Endothelial cell of umbilical vein (primary cell): Measurements from ENCODE around the gene DNAJC9. TPM values are rescaled to one million over a fixed set of nuclear protein-coding genes. Genes with fewer than 3 reads are reported as not detected.
A peak's percentile ranks its signal among the peaks of the same experiment; 100 is the strongest.

Source experiments
- BruUV-seq: library from RNA; stranded (reverse); fragments of 400-500 nt; replicated peaks from 2 replicates; lab custom pipeline; 2021; lab: Mats Ljungman, UMichigan
- CTCF ChIA-PET: fragments of 300-600, 350-600 bp; sonication (Branson Sonifier 250); formaldehyde crosslinking; loops from one replicate; lab custom pipeline; 2021; ENCODE audit warnings: antibody characterized with exemption, inconsistent platforms; lab: Charles Lee
- POLR2A ChIA-PET: fragments of 300-600, 350-600 bp; sonication (Branson Sonifier 250); formaldehyde crosslinking; loops from one replicate; lab custom pipeline; 2021; ENCODE audit warnings: antibody characterized with exemption, inconsistent platforms; lab: Charles Lee
- DNase-seq: peaks from one replicate; pipeline ENCODE4 v3.0.0-alpha.2; 2011; ENCODE audit warnings: low read depth, low spot score
- FAIRE-seq: peaks from 2 replicates; lab custom pipeline; 2011; peaks lifted over from hg19 to GRCh38; lab: Jason Lieb, UNC
- H2AFZ ChIP-seq: 2 replicates; pipeline ENCODE4 v1.6.0; 2012; ENCODE audit warnings: low read depth, low read length, control low read depth, inconsistent platforms
- H3K27ac ChIP-seq: 2 replicates; pipeline ENCODE4 v1.5.1; 2011; ENCODE audit warnings: low read depth, mild to moderate bottlenecking, control low read depth, low read length, moderate library complexity; ENCODE audit not compliant: insufficient read depth
- H3K27me3 ChIP-seq, 2 experiments: 2 replicates each; pipeline versions ENCODE4 v1.6.0 to v1.6.1; 2011; ENCODE audit warnings: low read length in 2 of 2, mixed read lengths in 1 of 2; ENCODE audit not compliant: control insufficient read depth in 2 of 2, insufficient read depth in 2 of 2
- H3K36me3 ChIP-seq, 2 experiments: 2 replicates in 1 of 2; 3 replicates in 1 of 2; pipeline ENCODE4 v1.5.1; 2011; ENCODE audit warnings: low read length in 2 of 2, mild to moderate bottlenecking in 1 of 2, moderate library complexity in 1 of 2; ENCODE audit not compliant: control insufficient read depth in 2 of 2, insufficient read depth in 2 of 2; ENCODE audit errors: extremely low read depth in 1 of 2
- H3K4me1 ChIP-seq: 3 replicates; pipeline ENCODE4 v1.5.1; 2011; ENCODE audit warnings: mild to moderate bottlenecking, low read length; ENCODE audit not compliant: control insufficient read depth, insufficient read depth; ENCODE audit errors: extremely low read depth
- H3K4me2 ChIP-seq: 2 replicates; pipeline ENCODE4 v1.6.1; 2011; ENCODE audit warnings: low read length, control low read depth, mixed read lengths; ENCODE audit not compliant: insufficient read depth
- H3K4me3 ChIP-seq, 3 experiments: fragments of 200-600 bp in 1 of 3; sonication (generic), shearing (Covaris generic) in 1 of 3; replicated peaks in 1 of 3; 2 replicates each; pipeline ENCODE4 v1.5.1; 2011 to 2016; ENCODE audit warnings: control low read depth in 3 of 3, low read length in 3 of 3, mild to moderate bottlenecking in 2 of 3, inconsistent platforms in 1 of 3, low read depth in 1 of 3, moderate library complexity in 1 of 3; ENCODE audit not compliant: insufficient read depth in 1 of 3
- H3K79me2 ChIP-seq: 2 replicates; pipeline ENCODE4 v1.6.0; 2012; ENCODE audit warnings: low read length, inconsistent platforms; ENCODE audit not compliant: control insufficient read depth, insufficient read depth
- H3K9ac ChIP-seq: replicated peaks from 2 replicates; pipeline ENCODE3; 2011; ENCODE audit warnings: low read length, control low read depth; ENCODE audit not compliant: insufficient read depth; ENCODE audit errors: extremely low read depth
- H3K9me1 ChIP-seq: replicated peaks from 3 replicates; pipeline ENCODE4 v1.6.0; 2011; ENCODE audit warnings: mild to moderate bottlenecking, low read length; ENCODE audit not compliant: control insufficient read depth, insufficient read depth; ENCODE audit errors: extremely low read depth
- H3K9me3 ChIP-seq: replicated peaks from 2 replicates; pipeline ENCODE4 v1.5.1; 2012; ENCODE audit warnings: low read length, inconsistent platforms; ENCODE audit not compliant: control insufficient read depth, insufficient read depth
- H4K20me1 ChIP-seq: replicated peaks from 2 replicates; pipeline ENCODE3; 2011; ENCODE audit warnings: mild to moderate bottlenecking, low read length; ENCODE audit not compliant: control insufficient read depth, insufficient read depth; ENCODE audit errors: extremely low read depth
- CTCF ChIP-seq, 2 donors: IDR thresholded peaks; 1 replicate in 1 of 2; 2 replicates in 1 of 2; pipeline ENCODE4 v1.5.1; 2011; ENCODE audit warnings: low read length in 2 of 2, mild to moderate bottlenecking in 2 of 2, moderate library complexity in 2 of 2, control low read depth in 1 of 2, inconsistent platforms in 1 of 2, low read depth in 1 of 2; ENCODE audit not compliant: insufficient read depth in 1 of 2; ENCODE audit errors: extremely low read depth in 1 of 2
- EZH2 ChIP-seq: IDR thresholded peaks from 2 replicates; pipeline ENCODE4 v1.6.1; 2012; ENCODE audit warnings: borderline replicate concordance, low read depth, mild to moderate bottlenecking, moderate library complexity, low read length, inconsistent platforms; ENCODE audit not compliant: severe bottlenecking
- FOS ChIP-seq: IDR thresholded peaks from 2 replicates; pipeline ENCODE4 v1.6.1; 2011; ENCODE audit warnings: mild to moderate bottlenecking, low read length, moderate library complexity, borderline replicate concordance; ENCODE audit not compliant: insufficient read depth
- GATA2 ChIP-seq: IDR thresholded peaks from 2 replicates; pipeline ENCODE4 v1.7.0; 2011; ENCODE audit warnings: low read depth, mild to moderate bottlenecking, moderate library complexity, mixed read lengths, low read length; ENCODE audit not compliant: insufficient read length, insufficient read depth
- JUN ChIP-seq: IDR thresholded peaks from 2 replicates; pipeline ENCODE4 v1.6.1; 2011; ENCODE audit warnings: borderline replicate concordance, low read depth; ENCODE audit not compliant: insufficient read length, insufficient read depth
- MAX ChIP-seq: IDR thresholded peaks from 2 replicates; pipeline ENCODE4 v1.6.1; 2011; ENCODE audit not compliant: insufficient read depth, insufficient read length
- MYC ChIP-seq: IDR thresholded peaks from one replicate; pipeline ENCODE4 v1.6.1; 2011; ENCODE audit warnings: mild to moderate bottlenecking, low read depth, low read length
- POLR2A ChIP-seq: IDR thresholded peaks from 2 replicates; pipeline ENCODE4 v1.6.1; 2012; ENCODE audit warnings: low read depth, mild to moderate bottlenecking, control low read depth, low read length
- POLR2AphosphoS5 ChIP-seq: IDR thresholded peaks from 2 replicates; pipeline ENCODE4 v1.6.1; 2012; ENCODE audit warnings: low read depth, mild to moderate bottlenecking, control low read depth, low read length, moderate library complexity; ENCODE audit not compliant: insufficient read depth
- dilution Hi-C: fragments of 300-500 bp; cut with MboI; formaldehyde crosslinking; loops from one replicate; pipeline ENCODE4 v1.15.0; 2019; ENCODE audit warnings: low sequenced_read_pairs; ENCODE audit not compliant: extremely low pct_ligation_motif_present
- intact Hi-C: fragments of 100-400 bp; cut with micrococcal nuclease; formaldehyde crosslinking; loops from one replicate; pipeline ENCODE4 v1.10.0; 2022
- polyA plus RNA-seq, 4 experiments: library from polyadenylated mRNA; depleted of rRNA in 3 of 4; stranded (reverse) in 3 of 4; unstranded in 1 of 4; fragments of >200 nt; gene quantifications; 2 replicates each; pipeline versions ENCODE4 v1.2.1 to v1.2.3, GENCODE V29; 2011 to 2012; ENCODE audit warnings: missing spikeins in 1 of 4
- total RNA-seq: library from RNA; stranded (reverse); gene quantifications from 2 replicates; pipeline ENCODE4 v1.2.3, GENCODE V29; 2021

The DNAJC9 gene
- total and polyA plus RNA-seq, 2 donors (not counting 3 experiments of a cell fraction or from before 2014, with no cell fraction given): 29.1 to 47.1 TPM

DNA sequence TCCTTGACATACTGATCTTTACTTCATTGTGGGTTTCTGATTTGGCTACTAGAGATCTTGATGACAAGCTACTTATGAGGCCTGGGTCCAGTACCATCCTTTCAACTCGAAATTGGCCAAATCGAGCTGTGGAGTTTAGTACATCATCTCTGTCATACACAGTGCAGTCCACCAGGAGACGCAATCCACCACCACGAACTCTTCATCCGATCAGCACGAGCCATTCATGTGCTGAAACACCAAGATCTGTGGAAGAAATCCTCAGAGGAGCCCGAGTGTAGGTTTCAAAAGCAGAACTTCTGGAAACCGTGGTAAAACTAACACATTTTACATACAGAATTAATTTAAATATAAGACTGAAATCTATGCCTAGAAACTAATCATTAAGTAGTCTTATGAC is 14.2 kb downstream of the DNAJC9 start:
- Histone ChIP-seq H3K4me3 (no peak overlapping the region), H3K9ac (no peak overlapping the region), H4K20me1 (no peaks in the 10 kb centered on the region), H3K27ac (no peak overlapping the region), H3K27me3 (no peaks in the 10 kb centered on the region), H3K36me3 (peaks cover 2 to 9% of the 10 kb centered on the region in 2 experiments), H3K9me3 (no peaks in the 10 kb centered on the region), H3K9me1 (no peaks in the 10 kb centered on the region), H3K4me2 (no peak overlapping the region), H3K4me1 (no peaks in the 10 kb centered on the region), H2AFZ (no peak overlapping the region), H3K79me2 (no peaks in the 10 kb centered on the region)
- TF ChIP-seq EZH2 (no peak), GATA2 (no peak), JUN (no peak), MAX (no peak), FOS (no peak), MYC (no peak), POLR2A (no peak), POLR2AphosphoS5 (no peak), CTCF (IDR thresholded peaks at IDR 0.05; ENCODE audit: extremely low read depth in 1 of 2, insufficient read depth in 1 of 2, low read depth in 1 of 2, low read length in 2 of 2) (no peak)
- intact Hi-C loops (no loop called here), dilution Hi-C loops (no loop called here)
- DNase-seq (peak; percentile 6), FAIRE-seq (no peak)
- POLR2A ChIA-PET: no interaction called here
- no TSS peak for BruUV-seq
- CTCF ChIA-PET: no interaction called here
